Measurements from ENCODE around the gene NEDD1.
A peak's percentile ranks its signal among the peaks of the same experiment; 100 is the strongest.

NEDD1 gene

DNA sequence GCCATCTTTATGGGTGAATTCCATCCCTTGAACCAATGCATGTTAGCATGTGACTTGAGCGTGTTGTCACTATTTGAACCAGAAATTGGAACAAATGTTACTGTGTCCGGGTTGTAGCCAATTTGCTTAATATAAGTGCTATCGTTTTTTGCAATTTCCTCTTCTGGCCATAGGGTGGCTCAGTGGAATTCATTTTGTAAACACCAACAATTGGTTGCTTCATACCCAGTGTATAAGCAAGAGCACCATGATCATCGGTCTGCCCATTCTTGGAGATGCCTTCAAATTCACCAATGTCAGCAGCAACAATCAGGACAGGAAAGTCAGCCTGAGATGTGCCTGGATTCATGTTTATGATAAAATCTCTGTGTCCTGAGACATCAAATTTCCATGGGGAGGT, 5.0 kb upstream of the NEDD1 start:
- DNase-seq (ENCODE audit: low spot score), result no peak

DNA sequence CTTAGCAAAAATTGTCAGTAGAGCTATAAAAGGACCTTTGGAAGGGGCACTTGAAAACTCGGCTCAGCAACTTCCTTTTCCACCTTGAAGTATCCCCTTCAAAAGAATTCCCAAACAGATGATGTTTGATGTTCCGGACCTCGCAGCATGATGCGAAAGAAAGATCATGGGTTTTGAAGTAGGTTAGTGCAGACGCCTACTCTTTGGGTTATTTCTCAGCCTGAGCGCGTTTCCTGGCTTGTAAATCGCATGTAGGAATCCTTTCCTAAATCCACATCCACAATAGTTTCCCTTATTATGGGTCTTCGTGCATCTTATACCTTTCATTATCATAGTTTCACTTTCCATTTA, 584 bp upstream of the NEDD1 start:
- no peak for DNase-seq (ENCODE audit: low spot score)

DNA sequence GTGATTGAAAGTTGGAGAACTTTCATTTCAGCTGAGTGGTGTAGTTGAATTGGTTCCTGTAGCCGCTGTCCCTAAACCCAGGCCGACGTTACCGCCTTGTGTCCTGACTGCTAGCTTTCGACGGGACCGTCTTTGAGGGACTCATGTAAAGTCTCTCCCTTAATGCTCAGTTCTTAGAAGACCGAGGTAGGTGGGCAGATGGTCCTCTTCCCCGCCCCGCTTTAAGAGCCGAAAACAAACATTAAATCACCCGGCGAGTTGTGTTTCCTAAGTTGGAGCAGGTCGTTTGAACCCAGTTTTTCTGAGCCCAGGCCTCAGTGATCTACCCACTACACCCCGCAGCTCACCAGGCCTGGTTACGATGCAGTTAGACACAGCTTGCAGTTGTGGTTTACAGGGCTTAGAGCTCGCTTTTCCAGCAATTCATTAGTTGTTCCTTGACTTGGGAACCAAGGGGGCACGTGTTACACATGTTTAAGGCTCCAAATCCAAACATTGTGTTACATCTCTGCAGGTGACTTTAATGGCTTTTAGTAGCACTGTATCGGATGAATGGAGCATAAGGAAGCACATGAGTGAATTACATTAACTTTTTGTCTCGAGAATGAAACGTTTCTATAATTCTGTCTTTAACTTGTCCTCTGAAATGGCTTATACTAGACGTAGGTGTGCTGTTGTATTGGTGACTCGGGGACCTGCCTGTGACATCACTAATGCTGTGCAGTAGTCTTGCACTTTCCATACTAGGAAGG, 790 bp downstream of the NEDD1 start:
- DNase-seq (ENCODE audit: low spot score), result peak; percentile 32

GRCh38 chr12:96908423-96908675, 1.3 kb downstream of the NEDD1 start:
- no peak for DNase-seq (ENCODE audit: low spot score)

GRCh38 chr12:96912261-96912660, 5.2 kb downstream of the NEDD1 start:
- DNase-seq (ENCODE audit: low spot score), result no peak

DNA sequence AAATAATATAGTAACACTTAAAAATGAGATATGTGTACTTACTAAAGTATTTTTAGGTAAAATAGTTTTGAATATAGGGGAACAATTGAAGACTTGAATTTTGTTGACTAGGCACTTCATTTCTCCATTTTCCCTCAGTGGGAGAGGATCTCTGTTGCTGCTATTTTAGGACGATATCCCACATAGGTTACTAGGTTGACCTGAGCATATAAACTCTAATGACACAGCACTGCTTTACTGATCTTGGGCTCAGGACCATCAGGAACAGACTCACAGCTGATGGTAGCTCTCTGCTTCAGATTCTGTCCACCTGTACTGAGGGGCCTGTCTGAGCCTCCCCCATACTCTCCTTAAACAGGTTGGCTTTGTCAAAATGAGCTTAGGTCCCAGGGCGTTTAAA, 5.9 kb downstream of the NEDD1 start:
- no peak for DNase-seq (ENCODE audit: low spot score)

DNA sequence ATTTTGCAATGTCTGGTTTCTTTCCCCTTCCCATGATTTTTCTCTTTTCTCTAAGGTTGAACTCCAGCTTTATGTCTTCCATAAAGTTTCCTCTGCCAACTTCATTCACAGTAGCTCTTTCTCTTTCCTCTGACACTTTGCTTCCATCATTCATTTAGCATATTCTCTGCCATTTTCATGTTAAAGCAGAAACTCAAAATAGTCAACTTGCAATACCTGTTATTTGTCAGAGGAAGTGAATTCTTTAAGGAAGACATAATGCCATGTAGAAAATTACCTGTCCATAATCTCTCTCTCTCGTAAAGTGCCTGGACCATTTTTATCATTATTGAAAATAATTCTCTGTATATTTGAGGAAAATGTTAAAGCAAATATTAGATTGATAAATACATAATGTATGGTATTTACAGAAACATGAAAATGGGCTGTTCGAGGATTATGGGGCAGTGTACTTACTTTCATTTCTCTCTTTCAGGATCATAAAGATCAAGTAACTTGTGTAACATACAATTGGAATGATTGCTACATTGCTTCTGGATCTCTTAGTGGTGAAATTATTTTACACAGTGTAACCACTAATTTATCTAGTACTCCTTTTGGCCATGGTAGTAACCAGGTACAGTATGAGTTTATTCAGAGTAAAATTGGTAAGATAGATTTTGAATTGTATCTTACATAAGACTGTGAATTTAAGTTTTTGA, 12.6 kb downstream of the NEDD1 start:
- DNase-seq (ENCODE audit: low spot score), result no peak

- DNase-seq (ENCODE audit: low spot score), result no peak
Measured at GRCh38 chr12:96948782-96949181, 41.7 kb downstream of the NEDD1 start.

DNA sequence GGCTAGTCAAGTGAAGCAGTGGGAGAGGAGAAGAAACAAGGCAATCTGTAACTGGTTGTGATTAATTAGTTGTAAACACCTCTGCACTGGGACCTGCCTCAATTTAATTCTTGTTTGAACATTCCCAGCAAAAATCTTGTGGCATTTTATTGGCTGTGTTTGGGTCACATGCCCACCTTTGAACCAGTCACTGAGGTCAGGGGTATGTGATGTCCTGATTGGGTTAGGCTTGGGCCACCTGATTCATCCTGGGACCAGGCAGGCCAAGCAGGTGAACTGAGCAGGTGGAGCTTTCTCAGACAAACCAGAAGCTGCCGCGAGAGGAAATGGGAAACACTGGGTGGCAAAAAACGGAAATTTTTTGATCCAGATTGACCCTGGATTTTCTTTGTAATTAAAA, 72.5 kb downstream of the NEDD1 start:
- no peak for DNase-seq (ENCODE audit: low spot score)

GRCh38 chr12:96980991-96981414, 73.9 kb downstream of the NEDD1 start:
- DNase-seq (ENCODE audit: low spot score), result no peak

DNA sequence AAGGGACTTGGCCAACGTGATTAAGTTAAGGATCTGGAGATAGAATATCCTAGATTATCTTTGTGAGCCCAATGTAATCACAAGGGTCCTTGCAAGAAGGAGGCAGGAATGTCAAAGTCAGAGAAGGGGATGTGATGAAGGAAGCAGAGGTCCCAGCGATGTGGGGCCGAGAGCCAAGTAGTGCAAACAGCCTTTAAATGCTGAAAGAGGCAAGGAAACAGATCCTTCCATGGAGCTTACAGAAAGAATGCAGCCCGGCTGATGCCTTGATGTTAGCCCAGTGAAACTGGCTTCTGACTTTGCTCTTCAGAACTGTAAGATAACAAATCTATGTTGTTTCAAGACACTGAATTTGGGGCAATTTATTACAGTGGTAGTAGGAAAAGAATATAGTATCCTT, 74.9 kb downstream of the NEDD1 start:
- DNase-seq (ENCODE audit: low spot score), result no peak

GRCh38 chr12:96982671-96983070, 75.6 kb downstream of the NEDD1 start:
- DNase-seq (ENCODE audit: low spot score), result no peak

DNA sequence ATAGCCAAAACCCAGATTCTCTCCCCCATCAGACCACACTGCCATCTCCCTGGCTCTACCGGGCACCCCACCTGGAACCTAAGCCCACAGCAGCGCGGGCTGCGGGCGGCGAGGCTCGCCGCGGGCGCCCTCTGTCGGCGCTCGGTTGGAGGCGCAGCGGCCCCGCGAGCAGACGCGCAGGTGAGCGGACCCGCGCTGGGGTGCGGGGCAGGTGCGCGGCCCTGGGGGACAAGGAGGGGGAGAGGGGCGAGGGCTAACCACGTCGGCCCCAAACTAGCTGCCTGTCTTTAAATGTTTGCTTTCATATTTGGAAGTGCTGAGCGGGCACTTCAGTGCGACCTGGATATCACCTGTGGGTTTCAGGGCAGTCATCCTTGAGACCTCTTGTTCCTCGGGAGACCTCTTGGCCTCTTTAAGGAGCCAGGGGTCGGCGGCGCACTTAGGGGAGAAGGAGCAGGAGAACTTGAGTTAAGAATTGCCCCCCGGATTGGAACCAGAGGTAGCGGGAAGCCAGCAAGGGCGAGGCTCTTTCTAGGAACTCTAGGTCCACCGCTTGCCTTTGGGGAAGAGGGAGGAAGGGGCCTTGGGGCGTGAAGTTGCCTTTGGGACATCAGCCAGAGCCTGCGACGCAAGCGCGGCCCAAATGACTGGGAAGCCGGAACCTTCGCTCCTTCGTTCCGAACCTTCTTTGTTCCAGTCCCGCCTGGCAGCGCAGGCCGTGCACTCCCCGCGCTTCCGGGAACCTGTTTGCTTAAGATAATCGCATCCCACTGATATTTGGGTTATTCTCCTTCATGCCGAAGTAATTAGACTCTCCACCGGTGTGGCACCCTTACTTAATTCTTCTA, 78.7 kb downstream of the NEDD1 start:
- peak; percentile 38 for DNase-seq (ENCODE audit: low spot score)

DNA sequence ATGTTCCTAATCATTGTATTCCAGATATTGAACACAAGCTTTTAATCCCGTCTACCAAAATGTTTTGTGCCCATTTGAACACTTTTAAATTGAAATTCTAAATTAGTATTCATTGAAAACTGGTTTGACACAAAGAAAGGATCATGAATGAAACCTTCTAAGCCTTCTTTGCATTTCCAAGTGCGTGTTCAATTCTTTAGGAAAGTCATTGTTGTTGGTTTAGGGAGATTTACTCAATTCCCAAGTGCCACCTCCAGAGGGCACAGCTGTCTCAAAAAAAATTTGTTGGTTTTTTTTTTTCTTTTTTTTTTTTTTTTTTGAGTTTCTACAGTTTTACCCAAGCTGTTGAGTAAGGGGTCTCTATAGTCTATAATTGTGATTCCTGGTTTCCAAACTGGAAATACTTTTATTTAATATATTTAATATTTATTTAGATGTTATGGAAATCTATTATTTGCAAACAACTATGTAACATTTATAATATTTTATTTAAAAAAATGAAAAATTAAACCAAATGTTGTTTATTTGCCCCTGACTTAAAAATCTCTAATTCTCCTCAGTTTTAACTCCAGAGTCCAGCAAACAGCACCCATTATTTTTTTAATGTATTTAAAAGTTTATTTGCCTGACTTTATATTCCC, 79.9 kb downstream of the NEDD1 start:
- peak; percentile 46 for DNase-seq (ENCODE audit: low spot score)

GRCh38 chr12:96988919-96989318, 81.9 kb downstream of the NEDD1 start:
- no peak for DNase-seq (ENCODE audit: low spot score)

DNA sequence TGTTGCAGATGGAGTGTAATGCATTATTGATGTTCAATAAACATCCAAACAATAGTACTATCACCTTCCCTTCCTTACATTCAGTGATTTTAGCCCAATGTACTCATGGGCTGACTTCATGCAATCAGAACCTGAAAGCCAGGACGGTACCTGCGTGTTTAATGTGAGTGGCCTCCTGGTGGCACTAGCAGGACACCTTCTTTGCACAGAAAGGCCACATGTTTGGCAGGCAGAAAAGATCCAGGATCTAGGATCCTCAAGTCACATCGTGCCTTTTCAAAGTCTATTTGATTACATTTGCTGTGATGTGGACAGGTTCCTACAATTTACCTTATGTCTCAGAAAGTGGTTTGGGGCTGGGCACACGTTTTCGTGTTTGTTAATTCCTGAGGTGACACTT, 82.9 kb downstream of the NEDD1 start:
- DNase-seq (ENCODE audit: low spot score), result peak; percentile 39

GRCh38 chr12:96994900-96995299, 87.8 kb downstream of the NEDD1 start:
- no peak for DNase-seq (ENCODE audit: low spot score)

DNA sequence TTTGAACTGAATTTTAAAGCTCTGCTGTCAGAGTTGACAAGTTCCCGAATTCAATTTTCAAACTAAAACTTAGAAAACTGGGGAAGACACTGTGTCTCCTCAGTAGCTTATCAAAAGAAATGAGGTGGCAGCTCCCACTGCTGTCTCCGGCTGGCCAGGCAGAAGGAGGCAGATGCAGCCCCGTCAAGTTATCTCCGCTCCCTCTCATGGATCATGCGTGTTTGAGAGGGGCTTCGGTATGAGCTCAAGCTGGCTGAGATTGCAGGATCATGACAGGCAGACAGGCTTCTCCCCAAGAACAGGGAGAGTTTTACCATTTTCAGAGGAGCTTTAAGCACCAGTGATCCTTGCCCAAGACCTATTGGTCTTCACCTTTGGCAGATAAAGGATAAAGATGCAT, 88.8 kb downstream of the NEDD1 start:
- DNase-seq (ENCODE audit: low spot score), result no peak

DNA sequence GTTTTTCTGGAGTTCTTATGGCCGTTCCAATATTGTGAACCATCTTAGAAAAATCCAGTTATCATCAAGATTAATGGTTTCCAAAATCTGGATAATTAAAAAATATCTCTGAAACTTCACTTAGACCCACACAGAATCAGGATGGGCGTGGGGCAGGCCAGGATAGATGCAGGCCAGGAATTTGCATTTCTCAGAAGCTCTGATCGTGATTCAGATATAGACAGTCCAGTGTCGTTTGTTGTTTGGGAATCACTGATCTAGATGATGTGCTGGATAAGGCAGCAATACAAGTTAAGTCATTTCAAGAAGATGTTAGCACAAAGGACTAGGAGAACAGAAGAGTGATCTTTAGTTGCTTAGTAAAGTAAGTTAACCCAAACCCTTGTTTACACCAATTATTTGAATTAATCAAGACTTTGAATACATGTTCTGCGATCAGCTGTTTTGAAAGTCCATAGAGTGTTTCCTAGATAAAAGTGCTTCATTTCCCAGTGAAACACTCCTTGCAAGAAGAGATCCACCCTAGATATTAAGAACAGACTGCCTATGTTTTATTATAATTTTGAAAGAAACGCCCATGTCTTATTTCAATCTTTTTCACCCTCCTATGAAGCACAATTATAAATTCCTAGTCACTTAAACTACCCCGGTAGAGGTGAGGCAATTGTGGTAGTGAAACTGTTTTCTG, 90.9 kb downstream of the NEDD1 start:
- no peak for DNase-seq (ENCODE audit: low spot score)

GRCh38 chr12:97003276-97003675, 96.2 kb downstream of the NEDD1 start:
- no peak for DNase-seq (ENCODE audit: low spot score)
